Right renal pelvis (tissue), 4 donors: ENCODE measurements around the gene PTPRC. TPM values are rescaled to one million over a fixed set of nuclear protein-coding genes. Genes with fewer than 3 reads are reported as not detected.

Experiments
- DNase-seq, 4 donors: peaks; one replicate each; pipeline ENCODE4 v3.0.0-alpha.2; 2013; ENCODE audit warnings: low read depth in 4 of 4, low spot score in 3 of 4, missing footprints in 1 of 4
- polyA plus RNA-seq, 4 donors: library from polyadenylated mRNA; unstranded; fragments of 120-200 nt; gene quantifications; one replicate each; pipeline ENCODE4 v1.2.1, GENCODE V29; 2013; ENCODE audit not compliant: insufficient read length in 4 of 4

Gene PTPRC
- polyA plus RNA-seq, 4 donors = 5.3 to 6.0 (median 5.7) TPM

DNA sequence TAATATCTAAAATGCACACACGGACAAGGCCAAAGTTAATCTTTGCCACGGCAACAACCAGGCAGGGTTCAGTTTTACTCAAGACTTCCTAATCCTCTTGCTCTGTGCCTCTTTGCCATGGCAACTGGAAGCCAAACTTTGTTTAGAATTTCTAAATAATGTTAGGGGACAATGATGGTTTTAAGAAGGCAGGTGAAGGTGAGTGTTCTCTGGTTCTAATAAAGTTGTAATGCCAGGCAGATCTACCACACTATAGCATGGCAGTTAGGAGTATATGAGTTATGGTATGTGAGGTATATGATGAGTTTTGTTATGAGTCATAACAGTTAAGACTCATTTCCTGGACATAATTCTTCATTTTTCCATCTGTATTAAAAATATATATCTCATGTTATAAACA, 2.7 kb downstream of the PTPRC start:
- no peak for DNase-seq

DNA sequence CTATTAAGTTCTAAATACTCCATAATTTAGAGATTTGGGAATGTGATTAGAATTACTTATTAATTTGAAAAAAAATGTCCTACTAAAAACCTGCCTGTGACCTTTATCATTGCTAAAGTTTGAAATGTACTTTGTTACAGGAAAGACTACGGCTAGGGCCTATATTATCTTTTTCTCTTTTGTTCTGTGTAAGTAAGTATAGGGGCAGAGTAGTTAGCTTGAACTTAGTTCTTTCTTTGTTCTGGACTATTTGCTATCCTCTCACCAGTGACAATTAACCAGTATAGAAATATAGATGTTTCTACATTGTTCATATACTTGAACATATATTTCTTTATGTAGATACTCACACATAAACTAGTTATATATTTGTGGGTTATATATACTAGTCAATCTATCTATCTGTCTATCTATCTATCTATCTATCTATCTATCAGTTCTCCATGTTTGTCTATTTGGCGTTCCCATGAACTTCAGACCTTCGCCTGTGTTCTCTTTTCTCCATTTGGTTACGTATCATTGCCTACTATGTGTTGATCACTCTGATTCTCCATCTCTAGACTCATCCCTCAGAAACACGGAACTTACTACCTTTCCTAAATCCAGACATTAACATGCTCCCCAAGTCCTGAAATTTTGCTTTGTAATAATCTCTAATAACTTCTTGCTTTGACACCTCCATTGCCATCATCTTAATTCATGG, 3.3 kb downstream of the PTPRC start:
- DNase-seq = no peak

DNA sequence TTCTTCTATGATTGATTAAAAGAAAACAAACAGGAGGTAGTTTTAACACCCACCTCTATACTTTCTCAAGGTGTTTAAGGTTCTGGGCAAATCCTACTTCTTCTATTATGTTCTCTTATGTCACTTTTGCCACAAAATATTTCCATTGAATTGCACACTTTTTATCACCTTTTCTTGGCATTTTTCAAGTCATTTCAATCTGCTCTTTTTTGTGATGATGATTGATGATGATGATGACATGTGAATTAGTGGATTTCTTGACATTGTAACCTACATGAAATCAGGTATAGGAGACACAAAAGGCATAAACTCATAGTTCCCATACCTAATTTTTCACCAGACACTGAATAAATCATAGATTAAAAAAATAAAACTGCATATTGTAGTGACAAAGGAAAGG, 4.1 kb downstream of the PTPRC start:
- DNase-seq = no peak

DNA sequence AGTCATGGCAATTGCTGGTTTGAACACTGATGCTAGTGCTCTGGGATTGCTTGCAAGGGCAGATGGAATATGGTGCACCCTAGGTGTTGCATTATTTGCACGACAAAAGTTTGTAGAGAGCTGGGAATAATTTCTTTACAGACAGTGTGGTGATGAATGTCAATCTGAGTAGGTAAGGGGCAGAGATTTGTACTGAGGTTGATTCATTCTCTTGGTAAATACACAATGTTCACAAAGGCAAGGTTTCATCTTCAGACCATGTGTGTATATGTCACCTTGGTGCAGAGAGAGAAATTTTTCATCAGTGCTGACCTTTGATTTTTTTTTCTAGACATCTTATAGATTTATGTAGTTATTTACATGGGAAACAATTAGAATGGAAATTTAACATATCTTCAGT, 5.0 kb downstream of the PTPRC start:
- DNase-seq = no peak

- no peak for DNase-seq
Measured at GRCh38 chr1:198647055-198647454, 8.2 kb downstream of the PTPRC start.

GRCh38 chr1:198648592-198648991, 9.8 kb downstream of the PTPRC start:
- no peak for DNase-seq

DNA sequence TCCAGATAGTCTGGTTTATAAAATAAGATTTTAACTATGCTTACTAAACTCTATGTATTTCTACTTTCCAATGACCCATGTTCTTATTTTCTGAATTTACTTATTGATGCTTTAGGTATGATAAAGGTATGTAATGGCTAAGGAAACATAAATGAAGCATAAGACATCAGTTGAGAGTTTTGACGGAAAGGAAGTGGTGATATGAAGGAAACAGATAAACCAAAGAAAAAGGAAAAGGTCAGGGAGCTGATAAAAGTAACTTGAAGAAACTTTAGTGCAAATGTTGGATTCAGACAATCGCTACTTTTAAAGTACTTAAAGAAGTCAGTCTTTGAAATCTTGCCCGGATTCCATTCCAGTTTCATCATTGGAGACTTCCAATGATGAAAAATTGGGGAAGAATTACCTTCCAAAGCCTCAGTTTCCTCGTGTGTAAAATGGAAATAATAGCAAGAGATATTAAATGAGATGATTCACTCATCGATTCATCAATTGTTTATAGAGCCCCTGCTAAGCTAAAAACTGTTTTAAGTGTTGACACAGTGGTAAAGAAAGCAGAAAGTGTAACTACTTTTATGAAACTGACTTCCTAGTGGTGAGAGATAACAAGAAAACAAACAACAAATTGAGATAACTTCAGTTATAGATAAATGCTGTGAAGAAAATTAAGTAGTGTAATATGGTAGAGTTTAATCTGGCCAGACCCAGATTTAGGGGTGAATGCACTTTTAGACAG, 10.6 kb downstream of the PTPRC start:
- no peak for DNase-seq

DNA sequence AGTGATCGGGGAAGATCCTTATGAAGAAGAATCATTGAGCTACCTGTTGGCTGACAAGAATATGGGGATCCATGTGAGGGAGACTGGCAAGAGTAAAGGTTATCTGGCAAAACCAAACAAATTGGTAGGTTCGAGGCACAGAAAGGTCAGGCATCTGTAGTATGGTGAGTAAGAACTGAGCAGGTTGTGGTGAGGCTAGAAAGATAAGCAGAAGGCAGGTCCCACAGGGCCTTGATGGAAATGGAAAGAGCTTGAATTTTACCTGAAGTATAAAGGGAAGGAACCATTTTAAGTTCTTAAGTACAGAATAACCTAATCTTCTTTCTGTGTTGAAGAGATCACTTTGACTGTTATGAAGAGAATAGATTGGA, 11.1 kb downstream of the PTPRC start:
- no peak for DNase-seq

DNA sequence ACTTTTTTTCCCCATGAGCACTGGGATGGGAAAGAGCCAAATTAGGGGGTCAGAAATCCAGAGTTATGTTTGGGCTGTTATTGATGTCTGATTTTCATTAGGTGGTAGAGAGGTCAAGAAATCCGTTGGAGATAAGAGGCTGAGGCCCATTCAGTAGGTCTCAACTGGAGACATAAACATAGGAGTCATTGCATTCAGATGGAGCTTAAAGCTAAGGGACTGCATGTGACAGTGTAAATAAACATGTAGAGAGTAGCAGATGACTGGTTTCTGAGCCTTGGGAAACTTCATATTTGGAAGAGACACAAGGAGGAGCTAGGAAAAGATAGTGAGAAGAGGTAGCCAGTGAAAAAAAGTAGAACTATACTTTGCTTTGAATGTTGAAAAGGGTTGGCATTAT, 11.7 kb downstream of the PTPRC start:
- DNase-seq = no peak

GRCh38 chr1:198651650-198652400, 13.0 kb downstream of the PTPRC start:
- no peak for DNase-seq

DNA sequence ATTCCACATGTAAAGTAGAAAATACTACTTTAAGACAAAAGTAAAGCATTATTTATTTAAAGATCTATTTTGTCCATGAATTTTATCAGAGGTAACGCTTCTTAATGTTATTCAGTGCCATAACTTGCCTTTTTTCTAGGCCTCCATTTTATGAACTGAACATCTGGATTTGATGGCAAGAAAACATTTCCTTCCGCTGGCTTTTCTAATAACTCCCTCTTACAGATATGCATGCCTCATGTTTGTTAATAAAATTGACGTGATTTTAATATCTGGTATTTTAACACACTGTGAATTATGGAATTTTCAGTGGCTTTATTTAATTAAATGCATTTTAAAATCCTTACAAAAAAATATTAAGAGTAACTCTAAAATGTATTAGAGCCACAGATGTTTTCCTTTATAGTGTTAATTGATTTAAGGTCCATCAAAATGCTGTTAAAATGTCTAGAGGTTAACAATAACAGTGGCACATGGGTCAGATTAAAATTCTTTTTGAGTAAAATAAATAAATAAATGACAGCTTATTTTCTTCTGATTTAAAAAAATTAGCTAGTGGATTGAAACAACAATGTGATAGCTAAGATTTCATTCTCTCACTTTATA, 15.1 kb downstream of the PTPRC start:
- no peak for DNase-seq

- no peak for DNase-seq
Measured at GRCh38 chr1:198655459-198656121, 16.8 kb downstream of the PTPRC start.

- no peak for DNase-seq
Measured at GRCh38 chr1:198656500-198656932, 17.7 kb downstream of the PTPRC start.

DNA sequence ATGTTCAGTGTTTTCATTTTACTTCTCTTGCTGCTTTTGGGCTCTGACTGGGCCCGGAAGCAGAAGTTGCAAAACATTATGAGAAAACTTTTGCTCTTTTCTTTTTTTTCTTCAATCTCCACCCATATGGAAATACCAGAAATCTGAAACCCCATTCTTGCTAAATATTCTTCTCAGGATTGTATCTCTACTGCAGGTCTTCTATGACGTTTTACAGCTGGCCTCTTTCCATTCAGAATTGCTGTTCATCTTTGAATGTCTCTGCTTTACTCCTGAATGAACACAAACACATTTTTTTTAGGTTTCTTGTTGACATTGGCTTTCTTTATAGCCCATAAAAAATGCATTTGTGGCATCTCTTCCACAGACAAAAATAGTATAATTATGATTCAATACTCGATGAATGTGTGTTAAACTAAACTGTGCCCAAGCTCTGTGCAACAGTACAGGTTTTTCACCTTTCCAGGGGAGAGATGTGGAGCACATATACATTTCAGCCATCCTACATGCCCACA, 18.8 kb downstream of the PTPRC start:
- DNase-seq = no peak

- DNase-seq = no peak
Measured at GRCh38 chr1:198660341-198661261, 21.8 kb downstream of the PTPRC start.

DNA sequence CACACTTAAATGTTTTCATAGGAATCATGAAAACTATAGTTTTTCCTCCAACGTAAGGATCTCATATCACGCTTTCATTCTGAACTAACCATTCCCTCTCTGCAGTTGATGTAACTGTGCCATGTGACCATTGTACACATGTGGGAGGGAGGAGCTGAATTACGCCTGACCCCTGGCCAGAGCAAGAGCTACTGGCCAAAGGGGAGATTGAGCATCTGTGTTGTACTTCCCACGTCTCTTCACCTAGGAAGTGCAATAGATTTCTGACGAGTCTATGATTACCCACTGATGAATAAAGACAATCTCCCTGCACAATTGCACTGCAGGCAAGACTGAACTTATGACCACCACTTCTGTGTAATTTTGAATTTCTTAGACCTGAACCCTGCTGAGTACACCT, 24.0 kb downstream of the PTPRC start:
- DNase-seq = no peak

- DNase-seq = no peak
Measured at GRCh38 chr1:198664068-198664788, 25.4 kb downstream of the PTPRC start.

DNA sequence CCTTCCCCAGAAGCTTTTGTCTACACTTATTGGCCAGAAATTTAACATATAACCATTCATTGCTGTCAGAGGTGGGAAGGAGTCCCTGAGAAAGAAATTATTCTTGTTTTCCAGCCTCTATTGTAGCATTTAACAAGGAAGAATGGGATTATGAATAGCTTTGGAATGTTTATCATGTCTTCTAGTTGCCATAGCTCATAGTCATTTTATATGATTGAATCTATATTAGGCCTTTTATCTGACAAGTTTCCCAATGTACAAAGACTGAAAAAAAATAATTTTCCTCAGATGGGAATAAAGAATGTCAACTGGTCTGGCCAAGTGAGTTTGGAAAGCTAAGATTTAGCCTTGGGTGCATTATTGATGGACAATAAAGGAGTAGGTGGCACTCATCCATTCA, 28.3 kb downstream of the PTPRC start:
- DNase-seq = no peak

DNA sequence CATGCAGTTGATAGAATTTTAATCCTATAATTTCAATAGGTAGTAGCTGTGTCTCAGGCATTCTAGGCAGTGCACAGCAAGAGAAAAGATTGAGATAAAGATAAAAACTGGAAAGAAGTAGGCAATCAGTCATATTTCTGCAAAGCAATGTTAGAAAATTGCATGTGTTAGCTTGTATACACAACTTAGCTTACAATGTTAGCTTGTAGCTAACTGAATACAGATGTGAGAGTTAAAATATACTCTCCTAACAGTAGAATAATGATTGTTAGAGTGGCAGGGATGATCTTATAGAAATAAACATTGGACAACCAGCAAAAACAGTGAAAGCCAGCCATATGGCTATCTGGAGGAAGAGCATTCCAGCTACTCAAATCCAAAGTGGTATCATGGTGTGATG, 29.0 kb downstream of the PTPRC start:
- DNase-seq = no peak
